ENCODE results near the gene CTSZ. TPM values are rescaled to one million over a fixed set of nuclear protein-coding genes. Genes with fewer than 3 reads are reported as not detected.

Gene CTSZ
- total RNA-seq, 1 experiment from 2014 or later = 37.6 TPM

DNA sequence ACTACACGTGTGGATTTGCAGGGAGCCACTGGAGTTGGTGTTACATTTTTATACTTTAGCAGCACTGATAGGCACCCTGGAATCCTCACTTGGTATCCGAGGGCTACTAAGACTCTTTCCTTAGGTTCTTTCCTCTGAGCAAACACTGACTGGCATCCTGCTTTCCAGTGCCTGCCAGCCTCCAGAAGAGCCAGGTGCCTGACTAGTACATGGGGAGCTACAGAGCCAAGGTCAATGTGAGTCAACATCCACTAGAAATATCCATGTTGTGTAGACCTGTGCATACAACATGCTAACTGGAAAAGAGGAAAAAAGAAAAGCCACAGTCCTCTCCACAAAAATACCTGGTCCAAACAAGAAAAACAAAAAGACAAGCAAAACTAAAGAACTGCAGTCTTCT is 18.0 kb upstream of the CTSZ start:
- H2BK5ac ChIP-seq (ENCODE audit: insufficient read length, low read length) = no peak overlapping the region
- no peaks in the 10 kb centered on the region for H3K9me3 ChIP-seq (ENCODE audit: control insufficient read depth, low read depth, low read length)
- Mint-ChIP-seq H3K9me3 (no peaks in the 10 kb centered on the region), H3K27me3 (ENCODE audit: low read depth) (peaks cover 21% of the 10 kb centered on the region), H3K36me3 (ENCODE audit: insufficient read depth in 1 of 3, low read depth in 3 of 3) (peaks cover 27 to 71% (median 55%) of the 10 kb centered on the region in 3 experiments), H3K4me1 (peaks cover 32 to 38% of the 10 kb centered on the region in 2 experiments), H3K4me3 (no peak overlapping the region), H3K27ac (no peak overlapping the region)
- no peak overlapping the region for H2BK120ac ChIP-seq (ENCODE audit: low read depth, low read length, poor library complexity, severe bottlenecking)
- no peak overlapping the region for H2AFZ ChIP-seq (ENCODE audit: low read length)
- H3K9ac ChIP-seq (ENCODE audit: extremely low read depth, insufficient read length, low read length) = no peak overlapping the region
- no peaks in the 10 kb centered on the region for H3K79me1 ChIP-seq (ENCODE audit: insufficient read depth, low read depth, low read length, poor library complexity, severe bottlenecking)
- H4K8ac ChIP-seq (replicated peaks; ENCODE audit: insufficient read length, low read depth, low read length) = no peak overlapping the region
- no peak overlapping the region for H2AK5ac ChIP-seq (ENCODE audit: insufficient read length, low read length)
- no peak overlapping the region for H3T11ph ChIP-seq (ENCODE audit: low read length)
- H2BK12ac ChIP-seq (ENCODE audit: insufficient read length, low read depth, low read length) = no peak overlapping the region
- no peaks in the 10 kb centered on the region for H3K23me2 ChIP-seq (ENCODE audit: insufficient read length, low read depth, low read length, poor library complexity, severe bottlenecking)
- WGBS (ENCODE audit: extremely low coverage, insufficient read length, low lambda C conversion rate) = no CpG with 5 or more reads among the region's 2 CpGs
- H3K79me2 ChIP-seq (ENCODE audit: insufficient read depth, low read length) = no peaks in the 10 kb centered on the region
- H3K27me3 ChIP-seq (ENCODE audit: insufficient read depth, low read length) = no peaks in the 10 kb centered on the region
- DNase-seq = no peak
- H3K23ac ChIP-seq (ENCODE audit: insufficient read length, low read depth, low read length) = no peak overlapping the region
- H3K14ac ChIP-seq (ENCODE audit: insufficient read depth, low read length) = no peak overlapping the region
- no peak overlapping the region for H3K4me2 ChIP-seq (ENCODE audit: insufficient read depth, insufficient read length, low read length)
- no peaks in the 10 kb centered on the region for H4K20me1 ChIP-seq (ENCODE audit: control insufficient read depth, insufficient read depth, insufficient read length)
- H3K4ac ChIP-seq (ENCODE audit: low read depth, low read length) = no peak overlapping the region
- no peak for TF ChIP-seq CTCF (conservative IDR thresholded peaks at IDR 0.05)
- H3K4me1 ChIP-seq (ENCODE audit: insufficient read depth, low read length) = no peaks in the 10 kb centered on the region
- no peak overlapping the region for H3K27ac ChIP-seq (ENCODE audit: insufficient read length, low read depth, low read length)
- no peak overlapping the region for H2BK15ac ChIP-seq (ENCODE audit: low read depth, low read length)
- no peak overlapping the region for H4K91ac ChIP-seq (ENCODE audit: insufficient read length, low read depth, low read length)
- no peak overlapping the region for H4K5ac ChIP-seq (ENCODE audit: insufficient read length, low read depth, low read length)
- no peak overlapping the region for H2BK20ac ChIP-seq (ENCODE audit: low read depth, low read length, poor library complexity, severe bottlenecking)
- no peak overlapping the region for H3K18ac ChIP-seq (ENCODE audit: insufficient read length, low read depth, low read length)
- H3K56ac ChIP-seq (ENCODE audit: insufficient read length, low read depth, low read length) = no peak overlapping the region

Measured in H9 (cell line).